DOHH2 (cell line): Measurements from ENCODE around the gene MAPK8.

Experiments
- CTCF ChIP-seq: fragments of 200-600 bp; sonication (generic); IDR thresholded peaks from one replicate; pipeline ENCODE4 v1.5.1; 2014; ENCODE audit warnings: antibody characterized with exemption, mild to moderate bottlenecking, low read depth, low read length; ENCODE audit not compliant: poor library complexity, severe bottlenecking
- EZH2phosphoT487 ChIP-seq: fragments of 200-600 bp; sonication (generic); IDR thresholded peaks from 2 replicates; pipeline ENCODE4 v1.6.1; 2017; ENCODE audit warnings: borderline replicate concordance, mild to moderate bottlenecking, antibody characterized with exemption, low read length, moderate library complexity, mixed read lengths

- TF ChIP-seq CTCF (no peak), EZH2phosphoT487 (no peak)
Measured at GRCh38 chr10:48437546-48437945, 131.1 kb downstream of the MAPK8 start.
